Stomach smooth muscle (tissue), 2 donors: ENCODE data around the gene SPATA46.

Source experiments
- H3K27ac ChIP-seq: one replicate; pipeline ENCODE4 v1.7.0; 2013; ENCODE audit warnings: mild to moderate bottlenecking, low read length, inconsistent platforms
- H3K27me3 ChIP-seq, 2 donors: one replicate each; pipeline ENCODE4 v1.7.0; 2013; ENCODE audit warnings: low read length in 2 of 2; ENCODE audit not compliant: insufficient read depth in 2 of 2, control insufficient read depth in 1 of 2
- H3K36me3 ChIP-seq, 2 donors: one replicate each; pipeline ENCODE4 v1.7.0; 2013; ENCODE audit warnings: low read length in 2 of 2; ENCODE audit not compliant: control insufficient read depth in 2 of 2, insufficient read depth in 2 of 2
- H3K4me1 ChIP-seq: one replicate; pipeline ENCODE4 v1.7.0; 2013; ENCODE audit warnings: low read length; ENCODE audit not compliant: control insufficient read depth, insufficient read depth
- H3K4me3 ChIP-seq, 2 donors: one replicate each; pipeline ENCODE4 v1.7.0; 2013; ENCODE audit warnings: low read length in 2 of 2
- H3K9ac ChIP-seq, 2 donors: one replicate each; pipeline ENCODE4 v1.7.0; 2013; ENCODE audit warnings: low read length in 2 of 2, mild to moderate bottlenecking in 1 of 2
- H3K9me3 ChIP-seq, 2 donors: one replicate each; pipeline ENCODE4 v1.7.0; 2013; ENCODE audit warnings: low read length in 2 of 2; ENCODE audit not compliant: control insufficient read depth in 2 of 2
- donor health status: healthy.
- donor health status: Pancreatic carcinoma.

Gene SPATA46

DNA sequence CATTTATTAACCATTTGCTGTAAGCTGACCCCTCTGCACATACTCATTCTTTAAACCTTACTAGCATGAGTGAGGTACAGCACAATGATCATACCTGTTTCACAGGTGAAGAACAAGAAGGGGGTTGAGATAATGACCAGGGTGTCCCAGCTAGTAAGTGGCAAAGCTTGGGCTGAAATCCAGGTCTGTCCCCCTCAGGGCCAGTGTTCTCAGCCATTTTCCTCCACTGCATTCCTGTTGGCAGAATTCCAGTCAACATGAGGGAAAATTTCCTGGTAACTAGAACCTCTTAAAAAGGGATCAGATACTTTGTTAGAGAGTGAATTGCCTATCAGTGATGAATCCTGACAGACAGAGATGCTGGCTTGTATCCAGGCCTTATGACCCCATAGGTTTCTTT, 48.1 kb downstream of the SPATA46 start:
- no peaks in the 10 kb centered on the region for H3K27me3 ChIP-seq
- no peak overlapping the region for H3K9ac ChIP-seq
- no peak overlapping the region for H3K4me3 ChIP-seq
- no peak overlapping the region for H3K27ac ChIP-seq
- no peaks in the 10 kb centered on the region for H3K36me3 ChIP-seq
- no peaks in the 10 kb centered on the region for H3K9me3 ChIP-seq
- H3K4me1 ChIP-seq, result no peaks in the 10 kb centered on the region

DNA sequence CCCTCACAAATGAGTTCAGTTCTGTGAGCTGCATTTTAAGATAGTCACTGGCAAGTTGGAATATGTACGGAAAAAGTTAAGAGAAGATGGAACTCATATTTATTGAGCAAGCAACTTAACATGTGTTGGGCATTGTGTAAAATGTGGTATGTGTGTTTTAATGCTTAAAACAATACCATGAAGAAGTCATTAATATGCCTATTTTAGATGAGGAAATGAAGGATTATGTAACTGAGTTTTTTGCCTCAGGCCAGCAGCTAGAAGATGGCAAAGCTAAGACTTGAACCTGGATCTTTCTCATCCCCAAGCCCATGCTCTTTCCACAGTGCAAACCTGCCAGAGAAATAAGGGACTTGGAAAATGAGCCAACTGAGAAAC, 48.9 kb downstream of the SPATA46 start:
- Histone ChIP-seq H3K27ac (no peak overlapping the region), H3K9me3 (no peaks in the 10 kb centered on the region), H3K4me1 (no peaks in the 10 kb centered on the region), H3K9ac (no peak overlapping the region), H3K27me3 (no peaks in the 10 kb centered on the region), H3K4me3 (no peak overlapping the region), H3K36me3 (no peaks in the 10 kb centered on the region)

DNA sequence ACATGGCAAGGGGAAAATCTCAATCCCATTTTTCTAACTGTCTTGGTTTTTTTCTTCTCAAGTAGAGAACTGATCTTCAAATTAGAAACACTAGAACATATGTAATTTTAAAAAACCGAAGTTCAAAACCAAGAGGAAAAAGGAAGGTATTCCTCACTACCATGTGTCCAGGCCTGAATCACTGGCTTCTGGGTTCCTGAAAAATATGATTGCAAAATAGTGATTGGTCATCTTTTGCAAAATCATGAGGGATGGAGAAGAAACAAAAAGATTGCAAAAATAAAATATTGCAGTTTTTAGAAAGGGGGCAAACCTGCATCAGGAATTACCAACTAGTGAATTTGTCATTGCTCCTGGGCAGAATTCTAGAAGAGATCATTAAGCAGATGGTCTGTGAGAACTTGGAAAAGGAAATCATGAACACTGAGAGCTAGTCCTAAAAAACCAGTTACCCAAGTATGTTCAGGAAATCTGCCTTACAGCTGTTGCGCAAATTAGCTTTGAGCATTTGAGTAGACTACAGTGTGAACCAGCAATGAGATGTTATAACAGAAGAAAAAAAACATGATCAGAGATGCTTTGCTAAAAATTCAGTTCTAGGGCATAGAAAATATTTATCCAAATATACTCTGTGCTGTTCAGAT, 49.4 kb downstream of the SPATA46 start:
- no peaks in the 10 kb centered on the region for H3K4me1 ChIP-seq
- no peaks in the 10 kb centered on the region for H3K9me3 ChIP-seq
- no peak overlapping the region for H3K9ac ChIP-seq
- H3K27me3 ChIP-seq, result no peaks in the 10 kb centered on the region
- H3K4me3 ChIP-seq, result no peak overlapping the region
- no peak overlapping the region for H3K27ac ChIP-seq
- H3K36me3 ChIP-seq, result no peaks in the 10 kb centered on the region

DNA sequence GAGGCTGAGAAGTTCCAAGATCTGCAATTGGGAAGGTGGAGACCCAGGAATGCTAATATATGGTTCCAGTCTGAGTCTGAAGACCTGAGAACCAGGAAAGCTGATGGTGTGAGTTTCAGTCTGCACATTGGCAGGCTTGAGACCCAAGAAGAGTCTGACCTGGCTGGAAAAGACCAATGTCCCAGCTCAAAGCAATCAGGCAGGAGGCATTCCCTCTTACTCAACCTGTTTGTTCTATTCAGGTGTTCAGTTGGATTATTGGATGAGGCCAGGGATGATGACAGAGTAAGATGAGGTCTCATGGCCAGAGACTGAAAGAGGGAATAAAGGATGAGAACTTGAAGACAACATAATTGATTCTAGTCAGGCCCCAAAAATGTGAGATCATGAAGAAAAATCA, 50.1 kb downstream of the SPATA46 start:
- H3K4me1 ChIP-seq, result no peaks in the 10 kb centered on the region
- H3K9me3 ChIP-seq, result no peaks in the 10 kb centered on the region
- H3K36me3 ChIP-seq, result no peaks in the 10 kb centered on the region
- no peak overlapping the region for H3K9ac ChIP-seq
- no peak overlapping the region for H3K27ac ChIP-seq
- H3K27me3 ChIP-seq, result no peaks in the 10 kb centered on the region
- no peak overlapping the region for H3K4me3 ChIP-seq

DNA sequence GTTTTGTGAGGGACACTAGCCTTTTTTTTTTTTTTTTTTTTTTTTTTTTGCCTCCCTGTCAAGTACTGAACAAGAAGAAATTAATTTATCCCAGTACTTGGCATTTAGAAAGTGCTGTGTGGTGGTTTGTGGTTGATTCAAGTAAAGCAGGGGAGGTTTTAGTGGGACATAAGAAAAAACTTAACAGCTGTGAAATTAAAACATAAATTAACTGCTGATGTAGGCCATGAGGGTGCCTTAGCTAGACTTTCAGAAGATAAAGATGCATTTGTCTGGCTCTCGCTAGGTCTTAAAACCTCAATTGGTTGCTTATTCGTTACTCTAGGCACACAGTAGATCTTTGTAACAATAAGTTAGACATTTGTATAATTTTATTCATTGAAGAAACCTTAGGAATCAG, 52.3 kb downstream of the SPATA46 start:
- Histone ChIP-seq H3K27me3 (no peaks in the 10 kb centered on the region), H3K36me3 (no peaks in the 10 kb centered on the region), H3K4me3 (no peak overlapping the region), H3K27ac (no peak overlapping the region), H3K9me3 (no peaks in the 10 kb centered on the region), H3K4me1 (no peaks in the 10 kb centered on the region), H3K9ac (no peak overlapping the region)
